GM23248 (cell line): ENCODE measurements around the gene RETREG1.

Source experiments
- EZH2 ChIP-seq: fragments of 200-600 bp; sonication (generic); IDR thresholded peaks from 2 replicates; pipeline ENCODE4 v1.6.1; 2018; ENCODE audit warnings: antibody characterized with exemption, mild to moderate bottlenecking; ENCODE audit not compliant: insufficient read depth, poor library complexity, severe bottlenecking
- EZH2phosphoT487 ChIP-seq: fragments of 200-600 bp; sonication (generic); IDR thresholded peaks from 2 replicates; pipeline ENCODE4 v1.6.1; 2018; ENCODE audit warnings: antibody characterized with exemption, moderate library complexity, mild to moderate bottlenecking, low read depth; ENCODE audit not compliant: insufficient read depth

DNA sequence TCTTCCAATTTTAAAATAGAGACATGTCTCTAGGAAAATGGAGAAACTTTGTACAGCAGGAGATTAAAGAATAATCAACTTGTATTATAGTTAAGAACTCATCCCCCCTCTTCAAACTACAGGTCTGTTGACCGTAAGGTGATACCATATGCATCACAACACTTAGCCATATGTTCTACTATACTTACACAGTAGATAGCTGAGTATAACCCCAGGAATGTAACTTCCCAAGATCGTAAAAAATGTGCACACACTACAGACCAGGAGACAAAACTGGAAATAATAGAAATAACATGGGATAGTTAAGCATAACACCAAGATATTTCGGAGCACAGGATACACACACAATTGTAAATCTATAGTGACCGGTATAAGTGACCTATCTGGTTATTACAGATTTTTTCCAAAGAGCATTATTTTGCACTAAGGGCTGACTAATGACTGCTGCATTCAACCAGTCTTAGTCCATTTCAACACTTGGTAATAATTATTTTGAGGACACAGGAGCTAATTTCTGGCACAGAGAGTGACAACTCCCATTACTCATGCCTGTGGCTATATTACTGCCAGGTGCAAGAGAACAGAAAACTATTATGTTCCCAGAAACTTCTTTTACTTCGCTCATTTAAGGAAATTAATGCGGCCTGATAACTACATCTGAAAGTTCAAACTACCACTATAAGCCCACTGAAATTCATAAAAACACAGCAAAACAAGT lies 135.8 kb downstream of the RETREG1 start:
- no peak for TF ChIP-seq EZH2phosphoT487
- no peak for TF ChIP-seq EZH2
